Stimulated activated CD8-positive, alpha-beta memory T cell treated with anti-CD3 and anti-CD28 coated beads, Interleukin-2, amount 100 ng/mL, for 1 hour (primary cell): ENCODE data around the gene PDS5B.
"Not testable (repeated sequence)": the region's sequence is repeated elsewhere in the genome, so short reads cannot be mapped to it uniquely, and the experiment has no call there.

ENCODE experiments used
- DNase-seq, 2 donors: peaks; one replicate each; pipeline ENCODE4 v3.0.0-alpha.2; 2020; ENCODE audit warnings: low read depth in 2 of 2

Gene PDS5B

GRCh38 chr13:32586080-32586900 is at the start of gene PDS5B:
Gene PDS5B (plus strand): TSS chr13:32586452. CDS start chr13:32648773, 62,321 bp downstream.
- DNase-seq, result peak; percentile 89 to 92

- peak in 1 of 2 donors; percentile 8 for DNase-seq
These were observed 48.6 kb upstream of the PDS5B start for GRCh38 chr13:32537580-32538142.

DNA sequence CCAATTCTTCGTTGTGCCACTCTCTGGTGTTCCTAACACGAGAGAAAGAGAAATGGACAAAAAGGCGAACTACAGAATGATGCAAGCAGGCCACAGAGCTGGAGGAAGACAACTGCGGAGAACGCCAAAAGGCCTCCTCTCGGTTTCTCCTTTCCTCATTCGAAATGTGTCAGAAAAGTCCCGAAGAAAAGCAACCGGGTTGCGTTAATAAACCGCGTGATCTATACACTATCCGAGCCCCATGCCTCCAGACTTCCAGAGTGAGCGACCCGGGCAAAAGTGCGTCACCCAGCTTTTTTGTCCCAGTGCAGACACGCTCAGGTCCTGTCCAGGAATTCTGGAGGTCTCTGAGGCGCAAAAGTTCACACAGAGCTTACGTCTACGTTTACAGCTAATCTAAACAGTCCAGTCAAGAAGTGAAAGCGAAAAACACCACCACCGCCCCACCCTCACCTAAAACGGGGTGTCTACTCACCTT is 48.1 kb upstream of the PDS5B start:
- DNase-seq, result no peak

- DNase-seq, result peak; percentile 76 to 80
These were observed 47.5 kb upstream of the PDS5B start, which contains the start of gene N4BP2L2 for GRCh38 chr13:32538621-32539246. Gene N4BP2L2 (minus strand): TSS chr13:32538795. CDS start chr13:32537027, 1,768 bp downstream.

GRCh38 chr13:32542221-32542620 is 44.0 kb upstream of the PDS5B start:
- no peak for DNase-seq

GRCh38 chr13:32545083-32545482 is 41.2 kb upstream of the PDS5B start:
- no peak for DNase-seq

GRCh38 chr13:32548837-32549236 is 37.4 kb upstream of the PDS5B start:
- DNase-seq, result no peak

DNA sequence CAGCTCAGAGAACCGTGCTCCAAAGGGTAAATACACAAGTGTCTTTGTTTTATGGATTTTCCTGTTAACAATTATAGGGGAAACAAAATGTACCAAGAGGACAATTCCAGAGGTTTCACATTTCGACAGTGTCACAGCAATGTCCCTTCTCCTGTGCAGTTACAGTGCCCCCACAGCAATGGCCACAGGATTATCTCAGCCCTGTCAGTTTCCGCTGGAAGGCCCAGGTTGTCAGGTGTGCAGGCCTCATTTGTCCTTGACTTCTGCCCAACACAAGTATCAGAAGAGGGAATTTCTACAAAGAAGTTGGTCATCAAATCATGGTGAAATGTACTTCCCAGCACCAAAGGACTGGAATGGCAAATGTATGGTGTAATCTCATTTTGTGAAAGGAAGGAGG is 36.5 kb upstream of the PDS5B start:
- DNase-seq, result no peak

- DNase-seq, result no peak
These were observed 32.5 kb upstream of the PDS5B start for GRCh38 chr13:32553720-32554119.

- no peak for DNase-seq
These were observed 30.6 kb upstream of the PDS5B start for GRCh38 chr13:32555613-32556012.

- DNase-seq, result not testable (repeated sequence)
These were observed 25.4 kb upstream of the PDS5B start for GRCh38 chr13:32560842-32561241.

DNA sequence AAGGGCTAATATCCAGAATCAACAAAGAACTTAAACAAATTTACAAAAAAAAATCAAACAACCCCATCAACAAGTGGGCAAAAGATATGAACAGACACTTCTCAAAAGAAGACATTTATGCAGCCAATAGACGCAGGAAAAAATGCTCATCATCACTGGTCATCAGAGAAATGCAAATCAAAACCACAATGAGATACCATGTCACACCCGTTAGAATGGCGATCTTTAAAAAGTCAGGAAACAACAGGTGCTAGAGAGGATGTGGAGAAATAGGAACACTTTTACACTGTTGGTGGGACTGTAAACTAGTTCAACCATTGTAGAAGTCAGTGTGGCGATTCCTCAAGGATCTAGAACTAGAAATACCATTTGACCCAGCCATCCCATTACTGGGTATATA is 10.6 kb upstream of the PDS5B start:
- DNase-seq, result not testable (repeated sequence)

GRCh38 chr13:32577032-32577431 is 9.2 kb upstream of the PDS5B start:
- DNase-seq, result no peak

DNA sequence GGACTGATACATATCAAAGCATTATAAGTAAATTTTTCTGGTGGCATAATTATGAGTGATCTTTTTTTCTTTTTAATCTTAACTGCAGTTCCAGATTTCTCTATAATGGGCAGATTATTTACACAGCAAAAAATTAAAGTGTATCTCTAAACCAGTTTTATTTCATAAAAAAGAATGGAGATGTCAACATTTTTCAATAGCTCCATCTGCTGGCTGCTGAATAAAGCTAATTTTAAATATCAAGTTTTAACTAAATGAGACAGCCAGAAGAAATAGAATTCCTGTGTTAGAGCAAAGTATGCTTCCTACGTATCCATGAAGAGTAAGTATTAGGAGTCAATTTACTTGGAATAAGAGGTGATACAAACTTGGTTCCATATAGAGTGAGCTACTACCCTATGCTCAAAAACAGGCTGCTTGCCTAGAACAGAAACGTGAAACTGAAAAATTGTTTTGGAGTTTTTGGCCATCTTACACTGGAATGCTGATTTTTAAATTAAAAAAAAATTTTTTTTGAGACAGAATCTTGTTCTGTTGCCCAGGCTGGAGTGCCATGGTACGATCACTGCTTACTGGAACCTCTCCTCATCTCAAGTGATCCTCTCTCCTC is 5.0 kb upstream of the PDS5B start:
- no peak for DNase-seq

- no peak for DNase-seq
These were observed 4.0 kb upstream of the PDS5B start for GRCh38 chr13:32582281-32582680.

DNA sequence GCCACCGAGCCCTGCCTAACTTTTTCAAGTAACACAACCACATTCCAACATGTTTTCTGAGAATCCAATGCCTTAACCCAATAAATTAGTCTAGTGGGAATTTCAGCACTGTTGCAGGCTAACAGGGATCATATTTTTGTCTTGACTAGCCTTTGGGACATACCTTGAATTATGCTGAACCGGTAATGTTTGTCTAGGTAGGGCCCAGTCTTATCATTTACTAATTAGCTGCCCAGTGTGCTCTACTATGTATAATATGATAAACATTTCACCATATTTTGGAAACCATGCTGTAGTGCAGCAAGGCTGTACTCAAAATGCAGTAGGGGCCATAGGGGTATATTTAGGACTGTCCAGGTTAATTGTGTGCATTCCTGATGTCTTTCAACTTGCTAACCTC is 3.3 kb upstream of the PDS5B start:
- no peak for DNase-seq

GRCh38 chr13:32585550-32586079 is 637 bp upstream of the PDS5B start:
- no peak for DNase-seq

GRCh38 chr13:32587011-32587810 is 959 bp downstream of the PDS5B start:
- DNase-seq, result peak; percentile 10 to 36

GRCh38 chr13:32587811-32588170 is 1.5 kb downstream of the PDS5B start:
- no peak for DNase-seq

DNA sequence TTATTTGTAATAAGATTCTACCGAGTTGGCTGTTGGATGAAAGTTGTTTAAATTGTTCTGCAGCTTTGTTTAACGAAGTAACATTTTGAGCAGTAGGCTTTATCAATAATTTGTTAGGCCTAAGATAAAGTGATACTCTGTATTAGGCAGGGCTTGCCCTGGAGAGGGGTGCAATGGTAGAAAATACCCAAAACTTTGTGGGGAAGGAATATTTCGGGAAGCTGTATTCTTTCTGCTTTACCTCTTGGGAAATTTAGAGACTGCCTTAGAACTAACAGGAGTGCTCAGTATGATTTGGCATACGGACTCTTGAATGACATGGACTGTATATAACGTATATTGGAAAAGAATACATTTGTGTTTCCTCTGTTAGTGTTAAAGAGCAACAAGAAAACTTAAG is 2.5 kb downstream of the PDS5B start:
- DNase-seq, result no peak

DNA sequence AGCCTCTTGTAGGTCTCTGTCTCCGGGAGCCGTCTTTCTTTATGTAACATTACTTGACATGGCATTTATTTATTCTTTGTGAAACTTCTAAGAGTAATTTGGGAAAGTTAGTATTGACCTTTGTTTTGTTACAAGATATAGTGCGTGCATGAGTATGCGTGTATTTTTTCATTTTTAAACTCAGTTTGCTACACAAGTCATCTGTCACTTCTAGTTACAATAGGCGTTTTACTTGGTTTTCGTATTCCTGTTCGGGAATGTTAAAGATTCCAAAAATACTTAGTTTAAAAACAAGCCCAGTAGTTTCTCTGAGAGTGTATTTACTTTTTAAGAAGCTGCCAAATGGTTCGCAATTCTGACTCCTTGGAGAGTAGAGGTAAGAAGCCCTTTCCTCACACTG is 3.2 kb downstream of the PDS5B start:
- DNase-seq, result no peak
